H9 (cell line): ENCODE data around the gene SLC12A2. TPM values are rescaled to one million over a fixed set of nuclear protein-coding genes. Genes with fewer than 3 reads are reported as not detected.

Experiments
- DNase-seq: peaks from one replicate; pipeline ENCODE4 v3.0.0-alpha.2; 2017
- H2AFZ ChIP-seq: one replicate; pipeline ENCODE4 v1.6.1; 2013; ENCODE audit warnings: mild to moderate bottlenecking, low read length, control low read depth, moderate library complexity
- H2AK5ac ChIP-seq: 2 replicates; pipeline ENCODE4 v1.6.1; 2013; ENCODE audit warnings: low read length, control low read depth, mixed read lengths; ENCODE audit not compliant: insufficient read length
- H2BK120ac ChIP-seq: one replicate; pipeline ENCODE4 v1.6.1; 2013; ENCODE audit warnings: low read depth, mild to moderate bottlenecking, low read length, control low read depth, inconsistent platforms; ENCODE audit not compliant: poor library complexity, severe bottlenecking
- H2BK12ac ChIP-seq: 2 replicates; pipeline ENCODE4 v1.6.1; 2013; ENCODE audit warnings: low read length, control low read depth, mixed read lengths, low read depth; ENCODE audit not compliant: insufficient read length
- H2BK15ac ChIP-seq: 2 replicates; pipeline ENCODE4 v1.6.1; 2013; ENCODE audit warnings: low read depth, low read length, control low read depth
- H2BK20ac ChIP-seq: one replicate; pipeline ENCODE4 v1.6.1; 2013; ENCODE audit warnings: low read depth, mild to moderate bottlenecking, low read length, control low read depth, inconsistent platforms; ENCODE audit not compliant: poor library complexity, severe bottlenecking
- H2BK5ac ChIP-seq: 2 replicates; pipeline ENCODE4 v1.6.1; 2013; ENCODE audit warnings: low read length, control low read depth, mixed read lengths; ENCODE audit not compliant: insufficient read length
- H3K14ac ChIP-seq: 2 replicates; pipeline ENCODE4 v1.6.1; 2013; ENCODE audit warnings: low read length, control low read depth; ENCODE audit not compliant: insufficient read depth
- H3K18ac ChIP-seq: 2 replicates; pipeline ENCODE4 v1.6.1; 2013; ENCODE audit warnings: low read depth, mild to moderate bottlenecking, mixed read lengths, low read length, control low read depth; ENCODE audit not compliant: insufficient read length
- H3K23ac ChIP-seq: 2 replicates; pipeline ENCODE4 v1.6.1; 2013; ENCODE audit warnings: low read length, control low read depth, mixed read lengths, low read depth; ENCODE audit not compliant: insufficient read length
- H3K23me2 ChIP-seq: 2 replicates; pipeline ENCODE4 v1.6.1; 2013; ENCODE audit warnings: low read depth, mild to moderate bottlenecking, mixed read lengths, low read length, control low read depth; ENCODE audit not compliant: insufficient read length, poor library complexity, severe bottlenecking
- H3K27ac ChIP-seq: 2 replicates; pipeline ENCODE4 v1.5.1; 2013; ENCODE audit warnings: low read length, control low read depth, mixed read lengths, low read depth; ENCODE audit not compliant: insufficient read length
- H3K27me3 ChIP-seq: 2 replicates; pipeline ENCODE4 v1.6.1; 2013; ENCODE audit warnings: low read length, control low read depth, inconsistent platforms; ENCODE audit not compliant: insufficient read depth
- H3K4ac ChIP-seq: 2 replicates; pipeline ENCODE4 v1.6.1; 2013; ENCODE audit warnings: low read depth, mild to moderate bottlenecking, control low read depth, inconsistent platforms, low read length, moderate library complexity
- H3K4me1 ChIP-seq: 2 replicates; pipeline ENCODE4 v1.6.1; 2013; ENCODE audit warnings: low read length, control low read depth, inconsistent platforms; ENCODE audit not compliant: insufficient read depth
- H3K4me2 ChIP-seq: 2 replicates; pipeline ENCODE4 v1.6.1; 2013; ENCODE audit warnings: low read length, control low read depth, mixed read lengths; ENCODE audit not compliant: insufficient read length, insufficient read depth
- H3K56ac ChIP-seq: 2 replicates; pipeline ENCODE4 v1.6.1; 2013; ENCODE audit warnings: low read depth, mild to moderate bottlenecking, mixed read lengths, low read length, control low read depth; ENCODE audit not compliant: insufficient read length
- H3K79me1 ChIP-seq: 2 replicates; pipeline ENCODE4 v1.6.1; 2013; ENCODE audit warnings: low read depth, mild to moderate bottlenecking, moderate library complexity, low read length, control low read depth, inconsistent platforms; ENCODE audit not compliant: insufficient read depth, poor library complexity, severe bottlenecking
- H3K79me2 ChIP-seq: 2 replicates; pipeline ENCODE4 v1.6.1; 2013; ENCODE audit warnings: low read length, control low read depth, inconsistent platforms; ENCODE audit not compliant: insufficient read depth
- H3K9ac ChIP-seq: 2 replicates; pipeline ENCODE4 v1.6.1; 2013; ENCODE audit warnings: low read length, control low read depth, mixed read lengths; ENCODE audit not compliant: insufficient read length; ENCODE audit errors: extremely low read depth
- H3K9me3 ChIP-seq: one replicate; pipeline ENCODE4 v1.6.1; 2013; ENCODE audit warnings: low read depth, low read length, inconsistent platforms; ENCODE audit not compliant: control insufficient read depth
- H3T11ph ChIP-seq: one replicate; pipeline ENCODE4 v1.6.1; 2013; ENCODE audit warnings: mild to moderate bottlenecking, low read length, control low read depth, inconsistent platforms
- H4K20me1 ChIP-seq: one replicate; pipeline ENCODE4 v1.6.1; 2013; ENCODE audit not compliant: control insufficient read depth, insufficient read length, insufficient read depth
- H4K5ac ChIP-seq: 2 replicates; pipeline ENCODE4 v1.6.1; 2013; ENCODE audit warnings: low read depth, mild to moderate bottlenecking, mixed read lengths, low read length, control low read depth; ENCODE audit not compliant: insufficient read length
- H4K8ac ChIP-seq: replicated peaks from 2 replicates; pipeline ENCODE4 v1.6.1; 2013; ENCODE audit warnings: low read length, control low read depth, mixed read lengths, low read depth; ENCODE audit not compliant: insufficient read length
- H4K91ac ChIP-seq: 2 replicates; pipeline ENCODE4 v1.6.1; 2013; ENCODE audit warnings: low read depth, mild to moderate bottlenecking, moderate library complexity, mixed read lengths, low read length, control low read depth; ENCODE audit not compliant: insufficient read length
- H3K27ac Mint-ChIP-seq, 3 experiments: 2 replicates in 2 of 3; 3 replicates in 1 of 3; pipeline ENCODE4 v1.8.0; 2020 to 2021; ENCODE audit warnings: mixed read lengths in 3 of 3, mild to moderate bottlenecking in 1 of 3, moderate library complexity in 1 of 3
- H3K27me3 Mint-ChIP-seq: 2 replicates; pipeline ENCODE4 v1.8.0; 2021; ENCODE audit warnings: low read depth, mild to moderate bottlenecking, moderate library complexity, mixed read lengths
- H3K36me3 Mint-ChIP-seq, 3 experiments: 2 replicates in 2 of 3; 3 replicates in 1 of 3; pipeline ENCODE4 v1.8.0; 2020 to 2021; ENCODE audit warnings: low read depth in 3 of 3, mixed read lengths in 3 of 3; ENCODE audit not compliant: insufficient read depth in 1 of 3
- H3K4me1 Mint-ChIP-seq, 2 experiments: 2 replicates each; pipeline ENCODE4 v1.8.0; 2020; ENCODE audit warnings: mixed read lengths in 2 of 2
- H3K4me3 Mint-ChIP-seq, 2 experiments: 2 replicates in 1 of 2; 3 replicates in 1 of 2; pipeline ENCODE4 v1.8.0; 2020 to 2021; ENCODE audit warnings: mild to moderate bottlenecking in 2 of 2, mixed read lengths in 2 of 2, moderate library complexity in 1 of 2
- H3K9me3 Mint-ChIP-seq, 2 experiments: 2 replicates in 1 of 2; 3 replicates in 1 of 2; pipeline ENCODE4 v1.8.0; 2020; ENCODE audit warnings: mild to moderate bottlenecking in 2 of 2, mixed read lengths in 2 of 2, moderate library complexity in 1 of 2
- CTCF ChIP-seq: fragments of 200-600 bp; sonication (generic); conservative IDR thresholded peaks from 3 replicates; pipeline ENCODE4 v1.8.0; 2021; ENCODE audit warnings: antibody characterized with exemption, mild to moderate bottlenecking
- WGBS: extraction: QIAGEN DNeasy Blood & Tissue Kit; methylation state at CpG from one replicate; pipeline ENCODE4 v1.1.7; 2013; ENCODE audit warnings: missing lambda C conversion rate, low lambda C conversion rate, mixed read lengths; ENCODE audit not compliant: insufficient read length; ENCODE audit errors: extremely low coverage; 5-methylcytosine and 5-hydroxymethylcytosine counted together
- total RNA-seq: library from RNA; stranded (reverse); gene quantifications from 2 replicates; pipeline ENCODE4 v1.2.1, GENCODE V29; 2021

The SLC12A2 gene
- total RNA-seq, 1 experiment from 2014 or later = 17.9 TPM

- H2AFZ ChIP-seq = no peak overlapping the region
- H3K4me2 ChIP-seq = no peak overlapping the region
- Mint-ChIP-seq H3K27me3 (no peaks in the 10 kb centered on the region), H3K36me3 (no peaks in the 10 kb centered on the region; a peak in 1 of 7 replicates), H3K4me3 (no peak overlapping the region), H3K4me1 (peaks cover 0 to 5% of the 10 kb centered on the region in 2 experiments; a peak in 2 of 4 replicates), H3K27ac (no peak overlapping the region), H3K9me3 (no peaks in the 10 kb centered on the region; a peak in 1 of 5 replicates)
- no peak overlapping the region for H4K91ac ChIP-seq
- no peak overlapping the region for H3K9ac ChIP-seq
- no peak overlapping the region for H3K23ac ChIP-seq
- H2BK120ac ChIP-seq = no peak overlapping the region
- no peaks in the 10 kb centered on the region for H3K79me2 ChIP-seq
- DNase-seq = no peak
- no peak overlapping the region for H4K8ac ChIP-seq
- no peak overlapping the region for H2BK20ac ChIP-seq
- H4K20me1 ChIP-seq = no peaks in the 10 kb centered on the region
- no peak overlapping the region for H3K27ac ChIP-seq
- no peaks in the 10 kb centered on the region for H3K79me1 ChIP-seq
- no peak overlapping the region for H2BK5ac ChIP-seq
- H3T11ph ChIP-seq = no peak overlapping the region
- H2BK15ac ChIP-seq = no peak overlapping the region
- TF ChIP-seq CTCF = no peak
- H3K27me3 ChIP-seq = no peaks in the 10 kb centered on the region
- no peaks in the 10 kb centered on the region for H3K23me2 ChIP-seq
- no peak overlapping the region for H3K4ac ChIP-seq
- no CpG with 5 or more reads among the region's 3 CpGs for WGBS
- H2BK12ac ChIP-seq = no peak overlapping the region
- H3K18ac ChIP-seq = no peak overlapping the region
- H3K14ac ChIP-seq = no peak overlapping the region
- no peak overlapping the region for H4K5ac ChIP-seq
- no peaks in the 10 kb centered on the region for H3K4me1 ChIP-seq
- H3K56ac ChIP-seq = no peak overlapping the region
- H3K9me3 ChIP-seq = no peaks in the 10 kb centered on the region
- H2AK5ac ChIP-seq = no peak overlapping the region
Measured at GRCh38 chr5:128228521-128228920, 145.0 kb downstream of the SLC12A2 start.
